Neural cell (in vitro differentiated cells): ENCODE data around the gene NUDT4.

Experiments
- CTCF ChIP-seq: fragments of 450-650 bp; IDR thresholded peaks from 2 replicates; pipeline ENCODE4 v1.5.1; 2014; ENCODE audit warnings: antibody characterized with exemption, mild to moderate bottlenecking, moderate library complexity; ENCODE audit not compliant: poor library complexity, severe bottlenecking
- EP300 ChIP-seq: fragments of 450-650 bp; conservative IDR thresholded peaks from 2 replicates; pipeline ENCODE4 v1.6.1; 2014; ENCODE audit warnings: antibody characterized with exemption, mild to moderate bottlenecking, moderate library complexity; ENCODE audit not compliant: poor library complexity, severe bottlenecking
- EZH2 ChIP-seq: fragments of 200-600, 300-800 bp; shearing (Covaris generic), sonication (generic); IDR thresholded peaks from 2 replicates; pipeline ENCODE4 v1.6.1; 2014; ENCODE audit warnings: antibody characterized with exemption, low read length, borderline replicate concordance, mild to moderate bottlenecking; ENCODE audit not compliant: insufficient read depth, poor library complexity, severe bottlenecking
- MXI1 ChIP-seq: fragments of 450-650 bp; conservative IDR thresholded peaks from 2 replicates; pipeline ENCODE4 v1.6.1; 2014; ENCODE audit warnings: antibody characterized with exemption, mild to moderate bottlenecking; ENCODE audit not compliant: poor library complexity, severe bottlenecking
- POLR2AphosphoS5 ChIP-seq: IDR thresholded peaks from 2 replicates; pipeline ENCODE4 v1.6.1; 2012
- REST ChIP-seq: IDR thresholded peaks from 2 replicates; pipeline ENCODE4 v1.6.1; 2012; ENCODE audit warnings: borderline replicate concordance
- SMC3 ChIP-seq: fragments of 450-650 bp; conservative IDR thresholded peaks from 2 replicates; pipeline ENCODE4 v1.6.1; 2014; ENCODE audit warnings: antibody characterized with exemption, mild to moderate bottlenecking, moderate library complexity; ENCODE audit not compliant: poor library complexity

- no peak for TF ChIP-seq CTCF
- TF ChIP-seq MXI1, result no peak
- TF ChIP-seq EZH2, result no peak
- no peak for TF ChIP-seq EP300
- no peak for TF ChIP-seq POLR2AphosphoS5
- no peak for TF ChIP-seq SMC3
- no peak for TF ChIP-seq REST
Observed at GRCh38 chr12:93370947-93371346, 6.8 kb upstream of the NUDT4 start.
